Stimulated activated naive CD4-positive, alpha-beta T cell treated with Interleukin-2 at 50 U/mL for 16 hours (primary cell): Measurements from ENCODE around the gene SERPINA12.

Experiments
- DNase-seq: peaks from one replicate; lab custom pipeline; 2025; lab: John Stamatoyannopoulos, UW

The SERPINA12 gene

DNA sequence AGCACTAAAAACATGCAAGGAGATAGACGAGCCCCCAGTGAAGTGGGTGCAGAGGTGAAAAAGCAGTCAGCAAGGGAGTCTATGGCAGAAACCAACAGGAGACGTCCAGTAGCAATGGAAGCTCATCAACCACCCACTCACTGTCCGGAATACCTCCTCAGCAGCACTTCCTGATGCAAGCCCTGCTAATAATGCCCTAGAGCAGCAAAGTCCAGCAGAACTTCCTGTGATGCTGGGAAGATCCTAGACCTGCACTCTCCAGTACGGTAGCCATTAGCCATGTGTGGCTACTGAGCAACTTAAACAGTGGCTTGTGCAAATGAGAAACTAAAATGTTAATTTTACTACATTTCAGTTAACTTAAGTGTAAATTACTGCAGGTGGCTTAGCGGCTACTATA lies 44.2 kb downstream of the SERPINA12 start:
- no peak for DNase-seq

DNA sequence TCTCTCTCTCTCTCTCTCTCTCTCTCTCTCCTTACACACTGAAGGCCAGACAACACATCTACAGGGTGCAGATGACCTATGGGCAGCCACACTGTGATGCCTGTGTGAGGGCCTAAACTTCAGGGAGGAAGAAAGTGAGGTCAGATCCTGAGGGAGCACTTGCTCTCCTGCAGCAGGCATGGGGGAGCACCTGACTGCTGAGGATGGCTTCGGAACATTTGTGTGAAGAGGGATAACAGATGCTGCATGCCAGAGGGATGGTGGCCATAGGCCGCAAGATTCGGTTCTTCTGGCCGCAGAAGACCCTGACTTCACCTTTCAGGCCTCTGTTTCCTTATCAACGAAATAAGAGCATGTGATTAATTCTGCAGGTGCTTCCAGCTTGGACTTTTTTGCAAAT lies 45.0 kb downstream of the SERPINA12 start:
- no peak for DNase-seq

DNA sequence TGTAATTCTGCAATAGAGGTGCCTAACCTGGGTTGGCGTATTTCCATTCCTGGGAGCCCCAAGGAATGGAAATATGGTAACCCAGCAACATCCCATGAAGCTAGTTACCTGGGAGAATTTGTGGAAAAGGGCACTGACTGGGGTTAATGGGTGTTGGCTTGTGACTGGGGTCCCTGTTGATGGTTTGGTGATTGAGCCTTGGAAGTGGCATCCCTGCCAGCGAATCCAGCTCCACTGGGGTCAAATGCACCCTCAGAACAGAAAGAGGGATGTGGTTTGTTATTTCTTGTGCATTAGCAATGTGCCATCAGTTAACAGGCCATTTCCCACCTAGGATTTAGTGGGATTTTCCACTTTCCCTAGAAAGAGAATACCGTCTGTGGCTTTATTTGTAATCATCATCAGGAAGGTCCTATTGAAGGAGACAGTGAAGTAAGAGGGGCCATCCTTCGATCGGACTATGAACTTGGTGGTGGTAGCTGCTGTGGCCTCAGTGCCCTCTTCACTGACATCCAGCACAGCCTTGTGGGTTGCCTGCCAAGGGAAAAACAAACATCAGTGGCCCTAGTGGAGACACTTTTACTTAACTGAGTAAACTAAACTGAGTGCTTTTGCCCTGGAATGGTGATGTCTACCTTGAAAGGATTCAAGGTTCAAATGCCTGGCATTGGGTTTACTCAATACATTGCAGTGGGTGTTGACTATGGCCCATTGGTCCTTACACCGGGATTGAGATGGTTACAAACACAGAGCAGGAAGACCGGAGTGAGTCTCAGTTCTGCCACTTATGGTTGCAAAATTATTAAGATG lies 46.3 kb downstream of the SERPINA12 start:
- DNase-seq, result no peak

DNA sequence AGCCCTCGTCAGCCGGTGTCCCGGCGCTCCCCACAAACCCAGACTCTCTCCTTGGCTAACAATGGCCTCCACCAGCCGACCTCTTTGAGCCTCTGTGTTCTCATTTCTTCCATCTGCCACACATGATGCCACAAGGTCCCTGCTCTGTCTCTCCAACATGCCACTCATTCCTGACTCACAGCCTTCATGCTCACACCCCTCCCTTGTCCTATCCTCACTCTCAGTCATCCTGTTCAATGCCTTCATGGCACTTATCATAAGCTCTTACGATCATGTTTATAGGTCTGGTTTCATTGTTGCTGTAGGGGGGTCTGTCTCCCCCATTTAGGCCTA lies 47.1 kb downstream of the SERPINA12 start:
- DNase-seq, result no peak

DNA sequence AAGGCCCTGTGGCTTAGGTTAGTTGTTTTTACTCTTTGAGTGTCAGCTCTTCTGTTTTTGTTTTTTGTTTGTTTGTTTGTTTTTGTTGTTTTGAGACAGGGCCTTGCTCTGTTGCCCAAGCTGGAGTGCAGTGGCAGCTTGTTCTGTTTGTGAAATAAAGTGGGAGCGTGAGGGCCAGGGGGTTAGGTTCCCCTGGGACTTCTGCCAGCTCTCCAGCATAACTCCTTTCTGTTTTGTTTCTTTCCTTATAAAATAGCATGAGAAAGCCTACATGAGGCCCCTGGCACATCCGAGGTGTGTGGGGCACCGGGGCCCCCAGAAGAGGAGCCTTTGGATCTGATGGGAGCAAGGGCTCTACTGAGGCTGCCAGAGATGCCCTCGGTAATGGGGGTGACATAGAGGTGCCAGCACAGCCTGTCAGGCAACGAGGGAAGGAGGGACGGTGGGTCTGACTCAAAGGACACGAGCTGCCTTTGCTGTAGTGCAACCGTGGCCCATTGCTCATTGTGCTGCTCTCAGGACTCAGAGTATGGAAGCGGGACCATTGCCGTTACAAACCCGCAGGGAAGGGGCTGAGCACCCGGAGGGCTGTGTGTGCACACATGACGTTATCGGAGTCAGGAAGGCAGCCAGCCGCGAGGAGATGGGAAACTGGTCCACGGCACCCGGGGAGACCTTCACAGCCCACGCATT lies 47.6 kb downstream of the SERPINA12 start:
- DNase-seq, result no peak

DNA sequence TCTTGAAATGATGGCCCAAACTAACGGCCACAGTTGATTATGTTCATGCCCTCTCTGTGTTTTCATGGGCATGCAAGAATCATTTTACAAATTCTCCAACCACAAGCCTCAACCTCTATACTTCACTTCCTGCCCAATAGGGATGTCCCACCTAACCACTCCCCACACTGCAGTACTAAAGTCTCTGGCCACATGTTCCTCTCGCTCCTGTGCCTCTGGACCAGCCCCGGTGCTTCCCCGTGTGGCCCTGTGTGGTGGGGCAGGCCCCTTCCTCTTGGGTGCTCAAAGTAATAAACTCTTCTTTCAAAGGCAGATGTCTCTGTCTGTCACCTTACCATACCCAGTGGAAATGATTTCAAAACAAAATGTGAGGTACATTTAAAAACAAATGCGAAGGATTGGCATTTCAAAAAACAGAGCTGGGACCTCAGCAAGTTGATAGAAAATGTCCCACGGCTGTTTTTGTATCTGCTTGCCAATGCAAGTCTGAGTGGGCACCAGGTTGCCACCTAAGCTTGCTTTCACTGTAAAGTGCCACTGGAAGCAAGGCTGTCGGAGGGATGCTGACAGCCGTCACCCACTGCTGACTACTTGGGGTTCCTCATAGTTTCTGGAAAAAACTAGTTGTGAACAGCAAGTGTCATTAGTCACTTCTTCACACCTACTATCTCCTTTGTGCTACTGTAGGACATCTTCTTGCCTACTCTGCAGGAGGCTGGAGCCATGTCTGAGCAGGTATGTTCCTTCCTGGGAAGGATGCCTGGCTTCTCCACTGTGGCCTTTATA lies 48.4 kb downstream of the SERPINA12 start:
- DNase-seq, result no peak

DNA sequence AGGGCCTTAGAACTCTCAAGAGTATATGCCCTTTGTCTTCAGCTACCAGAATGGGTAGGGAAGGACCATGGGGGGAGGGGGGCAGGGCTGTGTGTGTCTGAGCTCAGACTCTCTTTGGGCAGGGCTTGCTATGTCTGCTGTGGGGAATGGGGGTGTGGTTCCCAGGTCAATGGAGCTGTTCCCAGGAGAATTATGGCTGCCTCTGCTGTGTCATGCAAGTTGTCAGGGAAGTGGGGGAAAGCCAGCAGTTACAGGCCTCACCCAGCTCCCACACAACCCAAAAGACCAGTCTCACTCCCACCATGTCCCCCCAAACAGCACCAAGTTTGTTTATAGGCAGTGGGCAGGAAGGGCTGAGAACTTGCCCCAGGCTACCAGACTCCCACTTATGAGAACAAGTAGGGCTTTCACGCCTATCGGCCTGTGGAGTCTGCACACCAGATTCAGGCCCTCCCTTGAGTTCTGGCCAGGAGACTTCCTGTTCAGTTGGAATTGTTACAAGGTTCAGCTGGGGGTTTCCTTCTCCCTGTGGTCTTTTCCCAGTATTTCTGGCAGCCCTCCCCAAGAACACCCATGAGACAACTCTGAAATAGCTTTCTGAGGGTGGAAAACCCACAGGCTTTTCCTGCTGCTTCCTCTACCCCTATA lies 50.6 kb downstream of the SERPINA12 start:
- DNase-seq, result no peak

DNA sequence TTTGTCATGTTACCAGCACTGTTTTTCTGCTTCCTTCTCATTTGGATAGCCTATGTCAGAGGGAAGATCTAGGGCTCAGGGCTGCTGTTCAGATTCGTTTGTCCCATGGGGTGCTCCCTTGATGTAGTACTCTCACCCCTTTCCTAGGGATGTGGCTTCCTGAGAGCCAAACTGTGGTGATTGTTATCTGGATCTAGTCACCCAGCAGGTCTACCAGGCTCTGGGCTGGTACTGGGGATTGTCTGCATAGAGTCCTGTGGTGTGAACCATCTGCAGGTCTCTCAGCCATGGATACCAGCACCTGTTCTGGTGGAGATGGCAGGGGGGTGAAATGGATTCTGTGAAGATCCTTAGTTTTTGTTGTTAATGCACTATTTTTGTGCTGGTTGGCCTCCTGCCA lies 51.2 kb downstream of the SERPINA12 start:
- no peak for DNase-seq

DNA sequence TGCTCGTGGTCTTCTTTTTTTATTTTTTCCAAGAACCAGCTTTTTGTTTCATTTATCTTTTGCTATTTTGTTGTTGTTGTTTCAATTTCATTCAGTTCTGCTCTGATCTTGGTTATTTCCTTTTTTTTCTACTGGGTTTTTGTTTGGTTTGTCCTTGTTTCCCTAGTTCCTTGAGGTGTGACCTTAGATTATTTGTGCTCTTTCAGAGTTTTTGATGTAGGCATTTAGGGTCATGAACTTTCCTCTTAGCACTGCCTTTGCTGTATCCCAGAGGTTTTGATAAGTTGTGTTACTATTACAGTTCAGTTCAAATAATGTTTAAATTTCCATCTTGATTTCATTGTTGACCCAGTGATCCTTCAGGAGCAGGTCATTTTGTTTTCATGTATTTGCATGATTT lies 53.3 kb downstream of the SERPINA12 start:
- DNase-seq, result no peak

DNA sequence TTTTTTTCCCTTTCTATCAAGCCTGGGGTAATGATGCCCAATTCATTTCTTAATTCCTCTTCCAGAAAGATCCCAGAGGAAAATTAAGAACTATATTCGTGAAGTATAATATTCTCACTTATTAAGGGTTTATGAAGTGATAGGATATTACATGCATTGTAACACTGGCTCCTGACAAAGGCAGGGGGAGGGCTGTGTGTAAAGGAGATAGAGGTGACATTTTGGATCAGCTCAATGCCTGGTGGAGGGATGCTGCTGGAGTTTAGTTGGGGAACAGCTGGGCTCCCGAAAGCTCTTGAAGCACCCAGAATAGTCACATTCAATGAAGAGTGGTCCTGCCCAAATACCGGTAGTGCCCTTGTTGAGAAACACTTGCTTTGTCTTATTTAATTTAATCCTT lies 57.4 kb downstream of the SERPINA12 start:
- DNase-seq, result no peak

DNA sequence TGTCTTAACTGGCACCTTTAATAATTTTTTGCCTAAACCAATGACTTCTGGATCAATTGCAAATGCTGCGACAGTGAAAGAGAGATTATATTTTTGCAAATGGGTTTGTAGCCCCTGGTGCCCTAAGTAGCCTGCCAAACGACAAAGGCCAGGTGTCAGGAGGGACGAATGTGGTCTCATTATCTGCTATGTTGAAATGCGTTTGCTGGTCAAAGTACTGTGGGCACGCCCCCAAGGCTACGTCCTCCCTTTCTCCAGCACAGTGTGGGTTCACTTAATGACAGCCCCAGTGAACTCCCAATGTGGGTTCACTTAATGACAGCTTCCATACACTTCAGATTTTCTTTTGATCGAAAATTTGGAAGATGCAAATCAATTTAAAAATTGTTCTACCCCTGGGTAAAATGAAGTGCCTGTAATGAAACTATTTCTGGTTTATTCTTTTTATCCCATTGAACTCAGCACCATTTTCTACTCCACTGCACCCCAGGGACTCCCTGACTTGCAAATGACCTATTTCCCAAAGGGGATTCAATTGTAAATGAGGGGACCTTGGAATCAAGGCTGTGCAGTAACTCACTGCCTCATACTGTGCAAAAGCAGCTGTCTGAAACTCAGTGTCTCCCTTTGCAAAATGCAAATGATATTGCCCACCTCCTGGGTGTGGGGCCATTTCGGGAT lies 58.0 kb downstream of the SERPINA12 start:
- no peak for DNase-seq

DNA sequence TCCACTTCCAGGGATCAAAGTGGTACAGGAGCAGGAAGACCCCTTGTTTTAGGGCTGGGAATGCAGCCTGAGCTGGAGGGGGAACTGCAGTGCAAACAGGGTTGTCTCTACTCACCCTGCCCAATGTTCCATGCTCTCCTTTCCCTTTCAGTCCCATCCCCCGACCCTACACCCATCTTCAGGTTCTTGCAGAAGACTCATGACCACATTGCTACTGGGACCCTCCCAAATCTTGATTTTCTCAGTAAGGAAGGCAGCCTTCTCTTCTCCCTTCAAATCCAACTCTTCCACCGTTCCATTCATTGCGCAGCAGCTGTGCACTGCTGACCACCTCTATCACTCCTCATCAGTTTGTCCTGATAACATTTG lies 58.6 kb downstream of the SERPINA12 start:
- no peak for DNase-seq

DNA sequence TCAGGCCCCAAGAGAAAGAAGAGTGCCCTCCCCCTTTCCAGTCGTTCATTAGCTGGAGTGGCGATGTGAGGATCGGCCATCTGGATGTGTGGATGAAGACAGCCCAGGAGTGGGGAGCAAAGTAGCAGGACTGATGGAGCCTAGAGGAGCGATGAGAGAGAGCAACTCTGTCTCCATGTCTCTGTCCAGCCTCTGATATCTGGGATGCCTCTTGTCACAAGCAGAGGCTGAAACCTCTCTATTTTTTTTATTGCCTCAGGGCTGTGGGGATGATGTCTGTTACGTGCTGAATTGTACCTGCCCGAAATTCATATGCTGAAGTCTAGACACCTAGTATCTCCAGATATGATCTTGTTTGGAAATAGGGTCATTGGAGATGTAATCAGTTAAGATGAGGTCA lies 59.3 kb downstream of the SERPINA12 start:
- no peak for DNase-seq

DNA sequence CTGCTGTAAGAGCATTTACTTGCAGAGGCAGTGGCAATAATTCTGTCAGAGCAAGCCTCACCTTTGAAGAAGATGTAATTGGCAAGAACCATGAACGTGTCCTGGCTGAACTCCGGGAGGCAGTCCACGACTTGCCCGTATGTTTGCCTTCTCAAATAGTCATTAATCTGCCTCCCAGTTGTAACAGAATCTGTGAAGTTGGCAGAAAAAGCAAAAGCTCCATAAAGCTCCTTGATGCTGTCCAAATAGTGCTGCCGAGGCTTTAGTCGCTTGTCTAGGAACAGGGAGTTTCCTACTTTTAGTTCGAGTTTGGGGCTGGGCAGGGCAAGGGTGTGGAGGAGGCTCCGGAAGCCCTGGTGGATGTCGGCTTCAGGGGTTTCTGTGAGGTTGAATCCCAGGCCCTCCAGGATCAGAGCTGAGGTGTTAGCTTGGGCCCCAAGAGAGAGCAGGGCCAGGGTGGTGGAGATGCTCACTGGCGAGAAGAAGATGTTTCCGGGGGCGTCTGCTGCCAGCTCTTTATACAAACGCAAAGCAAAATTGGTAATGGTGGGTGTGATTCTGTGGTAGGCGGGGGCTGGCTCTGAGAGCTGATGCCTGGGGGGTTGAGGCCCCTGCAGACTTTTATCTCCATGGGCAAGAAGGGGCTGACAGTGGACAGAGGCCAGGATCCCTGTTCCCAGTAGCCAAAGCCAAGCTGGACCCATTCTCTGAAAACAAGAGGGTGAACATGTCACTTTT lies 61.0 kb downstream of the SERPINA12 start:
- DNase-seq, result no peak

DNA sequence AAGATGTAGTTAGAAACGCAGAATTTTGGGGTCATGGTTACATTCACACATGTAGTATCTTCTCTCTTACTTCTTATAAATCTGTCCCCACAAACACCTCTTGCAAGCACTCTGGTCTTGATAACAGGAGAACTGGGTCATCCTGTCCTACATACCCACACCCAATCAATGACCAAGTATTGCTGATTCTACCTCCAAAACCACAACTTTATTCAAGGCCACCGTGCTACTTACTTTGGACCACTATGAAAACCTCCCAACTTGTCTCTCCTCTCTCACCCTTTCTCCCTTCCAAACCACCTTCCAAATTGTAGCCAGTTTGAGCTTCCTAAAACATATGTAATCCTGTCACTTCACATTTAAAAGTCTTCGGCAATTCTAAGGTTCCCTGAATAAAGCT lies 62.1 kb downstream of the SERPINA12 start:
- no peak for DNase-seq

DNA sequence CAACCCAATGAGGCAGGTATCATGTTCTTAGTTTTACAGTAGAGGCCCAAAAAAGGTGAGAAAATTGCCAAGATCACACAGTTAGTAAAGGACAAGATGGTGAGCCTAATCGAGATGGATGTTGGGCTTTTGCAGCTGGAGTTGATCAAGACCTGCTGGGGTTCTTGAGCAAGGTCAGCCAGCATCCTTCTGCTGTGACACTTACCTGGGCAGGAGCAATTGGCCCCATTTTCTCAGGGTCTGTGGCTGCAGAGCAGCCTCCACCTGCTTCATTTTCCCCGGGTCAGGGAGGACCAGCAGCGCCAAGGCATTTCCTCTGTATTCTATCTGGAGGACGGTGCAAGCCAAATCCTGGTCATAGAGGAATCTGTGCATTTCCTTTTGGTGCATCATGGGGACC lies 63.1 kb downstream of the SERPINA12 start:
- DNase-seq, result no peak

DNA sequence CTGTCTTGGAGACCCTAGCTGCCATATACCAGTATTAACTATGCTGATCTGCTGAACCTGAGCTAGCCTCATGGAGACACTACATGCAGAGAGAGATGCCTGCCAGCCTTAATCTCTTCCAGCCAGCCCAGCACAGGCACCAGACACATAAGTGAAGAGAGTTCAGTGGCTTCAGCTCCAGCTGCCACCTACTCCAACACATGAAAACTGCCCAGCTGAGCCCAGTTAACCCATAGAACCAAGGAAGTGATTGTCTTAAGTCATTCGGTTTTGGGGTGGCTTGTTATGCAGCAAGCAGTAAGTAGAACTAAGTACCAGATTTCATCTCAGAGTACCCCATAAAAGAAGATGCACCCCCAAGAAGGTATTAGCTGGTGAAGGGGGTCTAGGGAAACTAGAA lies 64.3 kb downstream of the SERPINA12 start:
- no peak for DNase-seq

DNA sequence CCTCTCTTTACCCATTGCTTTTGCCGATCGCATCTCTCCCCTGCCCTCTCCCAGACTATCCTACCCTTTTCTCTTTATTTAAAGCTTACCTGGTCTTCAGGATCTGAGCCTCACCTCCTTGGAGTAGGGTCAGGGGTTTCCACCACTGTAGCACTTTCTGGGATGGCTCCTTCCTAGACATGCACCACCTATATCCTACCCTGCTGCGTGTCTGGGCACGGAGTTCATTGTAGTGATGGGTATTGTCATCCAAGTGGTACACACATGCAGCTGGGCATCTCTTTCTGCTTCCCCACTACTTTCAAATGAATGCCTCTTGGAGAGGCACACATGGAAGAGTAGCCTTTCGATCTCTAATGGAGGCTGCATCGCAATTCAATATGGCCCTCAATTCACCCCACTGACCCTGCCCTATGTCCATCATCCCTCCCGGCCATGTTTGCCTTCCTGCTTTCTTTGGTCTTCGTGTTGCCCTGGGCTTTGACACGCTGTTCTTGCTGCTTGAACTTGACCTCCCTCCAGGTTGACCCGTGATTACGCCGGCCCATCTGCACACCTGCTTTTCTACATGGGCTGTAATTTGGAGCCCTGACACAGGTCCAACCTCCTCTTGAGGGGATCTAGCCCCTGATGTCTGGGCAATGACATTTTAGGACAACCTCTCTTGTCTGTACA lies 67.6 kb downstream of the SERPINA12 start:
- no peak for DNase-seq

DNA sequence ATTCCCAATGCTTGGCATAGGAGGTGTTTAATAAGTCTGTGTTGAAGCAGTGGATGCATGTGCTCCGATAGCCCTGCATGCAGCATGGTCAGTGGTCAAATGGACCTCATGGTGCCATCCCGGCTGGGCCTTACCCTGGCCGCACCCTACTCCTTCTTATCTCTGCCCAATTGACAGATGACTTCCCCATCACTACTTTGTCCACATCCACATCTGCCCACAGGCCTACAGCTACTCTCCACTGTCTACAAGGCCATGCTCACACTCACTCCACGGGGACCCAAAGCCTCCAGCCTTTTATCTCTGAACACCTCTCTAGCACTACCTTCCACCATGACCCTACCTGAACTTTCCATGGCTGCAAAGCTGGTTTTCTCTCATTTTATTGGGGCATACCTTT lies 68.1 kb downstream of the SERPINA12 start:
- DNase-seq, result no peak

DNA sequence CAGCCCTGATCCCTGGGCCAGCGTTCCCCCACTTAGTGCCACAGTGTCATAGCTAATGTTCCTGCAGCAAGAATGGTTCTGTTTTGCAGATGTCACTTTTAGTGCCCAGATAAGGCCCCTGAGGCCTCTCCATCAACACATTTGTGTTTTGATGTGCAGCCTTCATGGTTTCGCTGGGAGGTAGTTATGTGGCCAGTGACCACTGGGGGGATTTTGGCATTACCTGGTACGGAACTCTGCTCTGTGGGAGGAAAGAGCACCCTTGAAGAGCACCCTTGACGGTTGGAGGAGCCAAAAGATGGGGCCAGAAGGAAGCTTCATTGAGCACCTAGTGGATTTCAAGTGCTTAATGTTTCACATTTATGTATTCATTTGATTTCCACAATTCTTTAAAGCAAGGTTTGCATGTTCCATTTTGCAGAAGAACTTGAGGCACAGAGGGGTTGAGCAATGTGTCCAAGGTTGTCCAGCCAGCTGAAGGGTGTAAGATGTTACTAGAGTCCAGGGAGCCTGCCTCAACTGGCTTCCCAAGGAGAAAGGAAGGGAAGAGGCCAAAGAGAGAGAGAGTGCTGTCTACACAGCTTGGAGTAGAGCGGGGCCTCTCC lies 69.7 kb downstream of the SERPINA12 start:
- DNase-seq, result no peak
